ENCODE results near the gene CELA1. TPM values are rescaled to one million over a fixed set of nuclear protein-coding genes. Genes with fewer than 3 reads are reported as not detected.

CELA1 gene
- total RNA-seq, 1 experiment from 2014 or later = not detected

DNA sequence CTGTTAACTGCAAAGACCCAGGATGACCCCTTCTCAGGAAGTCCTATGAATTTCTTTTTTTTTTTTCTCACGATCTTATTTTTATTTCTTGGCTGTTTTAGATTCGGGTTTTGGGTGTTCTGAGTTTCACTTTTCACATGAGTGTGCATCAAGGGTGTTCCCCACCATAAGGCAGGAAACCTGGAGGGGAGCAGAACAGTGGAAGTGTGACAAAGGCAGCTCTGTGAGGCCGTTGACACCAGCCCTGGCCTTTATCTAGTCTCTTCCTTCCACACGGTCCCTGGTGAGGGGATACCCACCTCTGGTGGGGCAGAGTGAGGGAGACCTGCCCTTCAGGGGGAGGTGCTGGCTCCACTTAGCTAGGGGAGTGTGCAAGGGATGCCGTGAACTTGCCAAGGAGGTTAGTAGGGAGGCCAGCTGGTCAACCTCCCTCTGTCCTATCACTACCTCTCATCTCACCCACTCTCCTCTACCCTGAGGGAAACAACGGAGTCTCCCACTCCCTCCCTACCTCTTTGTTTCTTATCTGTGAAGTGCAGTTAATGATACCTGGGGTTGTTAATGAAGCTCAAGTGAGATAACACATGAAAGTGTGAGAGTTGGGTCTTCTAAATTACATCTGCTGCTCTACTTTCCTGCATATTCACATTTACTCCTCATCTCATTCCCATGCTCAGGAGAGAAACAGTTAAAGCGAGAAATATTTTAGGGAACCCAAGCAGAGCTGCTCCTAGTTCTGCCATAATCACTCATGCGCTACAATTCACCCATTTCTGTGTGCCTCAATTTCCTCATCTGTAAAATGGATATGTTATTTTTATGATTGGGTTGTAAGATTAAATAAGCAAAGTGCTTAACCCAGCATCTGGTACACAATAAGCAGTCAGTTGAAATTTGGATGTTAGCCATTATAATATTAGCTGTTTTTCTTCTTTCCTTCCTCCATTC is 49.1 kb upstream of the CELA1 start:
- RAD21 ChIA-PET (ENCODE audit: low non-redundant PET in 1 of 2, low total read pairs in 2 of 2, uncharacterized antibody in 2 of 2, unreplicated experiment in 2 of 2) = no interaction called here
- Histone ChIP-seq H4K20me1 (ENCODE audit: insufficient read depth) (no peaks in the 10 kb centered on the region), H3K79me2 (ENCODE audit: insufficient read depth, low read length) (no peaks in the 10 kb centered on the region), H3K4me2 (ENCODE audit: low read length) (no peak overlapping the region), H2AFZ (ENCODE audit: low read depth, low read length, poor library complexity, severe bottlenecking) (no peak overlapping the region), H3K27me3 (ENCODE audit: insufficient read depth, low read length) (no peaks in the 10 kb centered on the region), H3K36me3 (ENCODE audit: control insufficient read depth in 1 of 2, insufficient read depth in 2 of 2, low read length in 2 of 2) (no peaks in the 10 kb centered on the region), H3K4me1 (ENCODE audit: control insufficient read depth in 1 of 2, insufficient read depth in 2 of 2, low read length in 2 of 2) (peaks cover 5 to 17% of the 10 kb centered on the region in 2 experiments; a peak in 2 of 4 replicates), H3K9me3 (ENCODE audit: control insufficient read depth in 1 of 2, insufficient read depth in 1 of 2, low read depth in 1 of 2, low read length in 2 of 2) (no peaks in the 10 kb centered on the region), H3K4me3 (replicated peaks in 1 of 2; ENCODE audit: low read depth in 1 of 2, low read length in 2 of 2) (no peak overlapping the region), H3K27ac (ENCODE audit: low read depth, low read length) (no peak overlapping the region), H3K9me2 (ENCODE audit: insufficient read depth) (no peaks in the 10 kb centered on the region), H3K9ac (ENCODE audit: low read length) (no peak overlapping the region)
- DNase-seq (ENCODE audit: low read depth, low spot score) = no peak
- TF ChIP-seq EZH2 (IDR thresholded peaks at IDR 0.05) = no peak
- TF ChIP-seq TCF7L2 (IDR thresholded peaks at IDR 0.05; ENCODE audit: borderline replicate concordance, extremely low read depth, insufficient read depth, insufficient read length) = no peak
- no peak for TF ChIP-seq YY1 (IDR thresholded peaks at IDR 0.05; ENCODE audit: extremely low read depth, insufficient replicate concordance, low read depth, low read length)
- TF ChIP-seq SP1 (IDR thresholded peaks at IDR 0.05; ENCODE audit: low read depth) = no peak
- TF ChIP-seq POLR2AphosphoS5 (IDR thresholded peaks at IDR 0.05; ENCODE audit: low read depth, low read length) = no peak
- TF ChIP-seq ELF1 (IDR thresholded peaks at IDR 0.05; ENCODE audit: borderline replicate concordance, low read depth) = no peak
- TF ChIP-seq, protein P1, sequence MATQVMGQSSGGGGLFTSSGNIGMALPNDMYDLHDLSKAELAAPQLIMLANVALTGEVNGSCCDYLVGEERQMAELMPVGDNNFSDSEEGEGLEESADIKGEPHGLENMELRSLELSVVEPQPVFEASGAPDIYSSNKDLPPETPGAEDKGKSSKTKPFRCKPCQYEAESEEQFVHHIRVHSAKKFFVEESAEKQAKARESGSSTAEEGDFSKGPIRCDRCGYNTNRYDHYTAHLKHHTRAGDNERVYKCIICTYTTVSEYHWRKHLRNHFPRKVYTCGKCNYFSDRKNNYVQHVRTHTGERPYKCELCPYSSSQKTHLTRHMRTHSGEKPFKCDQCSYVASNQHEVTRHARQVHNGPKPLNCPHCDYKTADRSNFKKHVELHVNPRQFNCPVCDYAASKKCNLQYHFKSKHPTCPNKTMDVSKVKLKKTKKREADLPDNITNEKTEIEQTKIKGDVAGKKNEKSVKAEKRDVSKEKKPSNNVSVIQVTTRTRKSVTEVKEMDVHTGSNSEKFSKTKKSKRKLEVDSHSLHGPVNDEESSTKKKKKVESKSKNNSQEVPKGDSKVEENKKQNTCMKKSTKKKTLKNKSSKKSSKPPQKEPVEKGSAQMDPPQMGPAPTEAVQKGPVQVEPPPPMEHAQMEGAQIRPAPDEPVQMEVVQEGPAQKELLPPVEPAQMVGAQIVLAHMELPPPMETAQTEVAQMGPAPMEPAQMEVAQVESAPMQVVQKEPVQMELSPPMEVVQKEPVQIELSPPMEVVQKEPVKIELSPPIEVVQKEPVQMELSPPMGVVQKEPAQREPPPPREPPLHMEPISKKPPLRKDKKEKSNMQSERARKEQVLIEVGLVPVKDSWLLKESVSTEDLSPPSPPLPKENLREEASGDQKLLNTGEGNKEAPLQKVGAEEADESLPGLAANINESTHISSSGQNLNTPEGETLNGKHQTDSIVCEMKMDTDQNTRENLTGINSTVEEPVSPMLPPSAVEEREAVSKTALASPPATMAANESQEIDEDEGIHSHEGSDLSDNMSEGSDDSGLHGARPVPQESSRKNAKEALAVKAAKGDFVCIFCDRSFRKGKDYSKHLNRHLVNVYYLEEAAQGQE (IDR thresholded peaks at IDR 0.05; ENCODE audit: low read depth) = no peak
- no peak for TF ChIP-seq JUND (IDR thresholded peaks at IDR 0.05)
- no peak for TF ChIP-seq EZH2phosphoT487 (IDR thresholded peaks at IDR 0.05; ENCODE audit: borderline replicate concordance)
- TF ChIP-seq ZFX (IDR thresholded peaks at IDR 0.05) = no peak
- no peak for TF ChIP-seq SIN3A (IDR thresholded peaks at IDR 0.05; ENCODE audit: low read depth)
- TF ChIP-seq ATF3 (IDR thresholded peaks at IDR 0.05) = no peak
- TF ChIP-seq CEBPB (IDR thresholded peaks at IDR 0.05; ENCODE audit: low read depth) = no peak
- TF ChIP-seq FOSL1 (IDR thresholded peaks at IDR 0.05; ENCODE audit: low read depth) = no peak
- TF ChIP-seq CBX3 (IDR thresholded peaks at IDR 0.05; ENCODE audit: low read depth) = no peak
- POLR2A ChIA-PET = no interaction called here
- ATAC-seq = no peak
- intact Hi-C loops (cut with micrococcal nuclease) = no loop called here
- BruUV-seq (replicated peaks) = no TSS peak
- CTCF ChIA-PET = interaction anchor here (1.0 kb wide), 1 partner anchor 625 kb away, joined by 3 read pairs; no protein-coding TSS in a partner anchor
